Left lung (tissue), 10 donors: ENCODE measurements around the gene ANKRD65. TPM values are rescaled to one million over a fixed set of nuclear protein-coding genes. Genes with fewer than 3 reads are reported as not detected.

Source experiments
- ATAC-seq: fragments of 200-7000 bp; cut with Tn5 transposase; one replicate; pipeline ENCODE4 v1.9.1; 2020; ENCODE audit warnings: moderate library complexity
- DNase-seq, 4 donors: peaks; one replicate each; pipeline ENCODE4 v3.0.0-alpha.2; 2013 to 2020
- H3K27ac ChIP-seq, 2 donors: fragments of 200-600 bp; sonication (generic) in 1 of 2; one replicate each; pipeline versions ENCODE4 v1.5.0 to v1.8.0; 2020 to 2021
- H3K27me3 ChIP-seq, 2 donors: fragments of 200-600 bp; sonication (generic) in 1 of 2; one replicate each; pipeline versions ENCODE4 v1.5.0 to v1.8.0; 2020 to 2021
- H3K36me3 ChIP-seq, 2 donors: fragments of 200-600 bp; sonication (generic) in 1 of 2; one replicate each; pipeline versions ENCODE4 v1.5.0 to v1.8.0; 2020 to 2021
- H3K4me1 ChIP-seq, 2 donors: fragments of 200-600 bp; one replicate each; pipeline ENCODE4 v1.8.0; 2021
- H3K4me3 ChIP-seq, 2 donors: fragments of 200-600 bp; sonication (generic) in 1 of 2; one replicate each; pipeline versions ENCODE4 v1.5.0 to v1.8.0; 2020 to 2021; ENCODE audit warnings: mild to moderate bottlenecking in 1 of 2
- H3K9me3 ChIP-seq, 2 donors: fragments of 200-600 bp; sonication (generic) in 1 of 2; one replicate each; pipeline versions ENCODE4 v1.5.0 to v1.8.0; 2020 to 2021
- CTCF ChIP-seq, 2 donors: fragments of 200-600 bp; sonication (generic) in 1 of 2; IDR thresholded peaks; one replicate each; pipeline versions ENCODE4 v1.5.0 to v1.8.0; 2021; ENCODE audit warnings: antibody characterized with exemption in 2 of 2
- intact Hi-C, 2 donors: fragments of 100-400 bp; cut with DNase I; formaldehyde crosslinking; loops; one replicate each; pipeline versions ENCODE4 v1.11.2 to v1.14.2; 2022
- polyA plus RNA-seq, 6 donors: library from polyadenylated mRNA; unstranded; fragments of 120-200 nt; gene quantifications; one replicate each; pipeline ENCODE4 v1.2.1, GENCODE V29; 2013; ENCODE audit not compliant: insufficient read length in 6 of 6
- total RNA-seq, 2 donors: library from RNA; stranded (reverse); fragmentation: NEBNext Ultra II Directional; extraction: Animal tissue kit (Norgen Biotek cat#: 25700); gene quantifications; one replicate each; pipeline ENCODE4 v1.2.1, GENCODE V29; 2021
- donor health status: DM: no; HTN: yes; CAD: no.
- donor health status: DM: no; HTN: no; CAD: no.

Gene ANKRD65
- total and polyA plus RNA-seq, 8 donors = 18.4 to 41.6 (median 31.7) TPM

DNA sequence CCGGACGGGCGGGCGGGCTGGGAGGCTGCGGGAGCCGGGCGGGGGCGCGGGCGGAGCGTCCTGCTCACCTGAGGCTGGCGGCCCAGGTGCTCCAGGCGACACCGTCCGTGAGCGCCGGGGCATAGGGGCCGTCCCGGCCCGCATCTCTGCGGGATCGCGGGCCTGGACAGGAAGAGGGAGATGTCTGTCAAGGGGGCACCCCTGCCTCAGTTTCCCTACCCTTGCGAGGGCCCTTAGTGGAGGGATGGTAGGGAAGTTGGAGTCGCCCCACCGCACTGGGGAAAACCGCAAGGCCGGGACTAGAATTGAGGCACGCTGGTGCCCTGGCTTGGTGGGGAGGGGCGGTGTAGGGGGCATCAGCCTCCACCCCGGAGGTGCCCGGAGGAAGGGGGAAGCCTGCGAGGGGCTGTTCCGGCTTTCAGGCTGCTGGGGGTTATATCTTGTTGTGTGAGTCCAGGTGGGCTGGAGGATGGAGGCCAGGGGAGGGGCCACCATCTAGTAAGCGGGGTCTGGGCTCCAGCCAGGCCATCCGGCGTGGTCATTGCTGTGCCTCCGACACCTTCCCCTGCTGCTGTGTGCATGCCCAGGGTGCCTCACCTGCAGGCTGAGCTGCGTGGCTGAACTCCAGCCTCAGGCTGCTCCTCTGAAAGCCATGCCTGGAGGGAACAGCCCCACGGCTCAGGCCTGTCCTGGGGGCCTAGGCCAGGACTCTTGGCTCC, 15.0 kb upstream of the ANKRD65 start:
- Histone ChIP-seq H3K36me3 (peaks cover 0 to 4% of the 10 kb centered on the region in 2 donors), H3K27me3 (peaks cover 0 to 77% of the 10 kb centered on the region in 2 donors), H3K27ac (peak overlapping the region; percentile 84 to 91), H3K9me3 (no peaks in the 10 kb centered on the region), H3K4me3 (peak overlapping the region; percentile 42 to 52), H3K4me1 (peaks cover 36 to 78% of the 10 kb centered on the region in 2 donors)
- DNase-seq (peak in 1 of 4 donors; percentile 73), ATAC-seq (no peak)
- no peak for TF ChIP-seq CTCF (IDR thresholded peaks at IDR 0.05)
- intact Hi-C loops = no loop called here

DNA sequence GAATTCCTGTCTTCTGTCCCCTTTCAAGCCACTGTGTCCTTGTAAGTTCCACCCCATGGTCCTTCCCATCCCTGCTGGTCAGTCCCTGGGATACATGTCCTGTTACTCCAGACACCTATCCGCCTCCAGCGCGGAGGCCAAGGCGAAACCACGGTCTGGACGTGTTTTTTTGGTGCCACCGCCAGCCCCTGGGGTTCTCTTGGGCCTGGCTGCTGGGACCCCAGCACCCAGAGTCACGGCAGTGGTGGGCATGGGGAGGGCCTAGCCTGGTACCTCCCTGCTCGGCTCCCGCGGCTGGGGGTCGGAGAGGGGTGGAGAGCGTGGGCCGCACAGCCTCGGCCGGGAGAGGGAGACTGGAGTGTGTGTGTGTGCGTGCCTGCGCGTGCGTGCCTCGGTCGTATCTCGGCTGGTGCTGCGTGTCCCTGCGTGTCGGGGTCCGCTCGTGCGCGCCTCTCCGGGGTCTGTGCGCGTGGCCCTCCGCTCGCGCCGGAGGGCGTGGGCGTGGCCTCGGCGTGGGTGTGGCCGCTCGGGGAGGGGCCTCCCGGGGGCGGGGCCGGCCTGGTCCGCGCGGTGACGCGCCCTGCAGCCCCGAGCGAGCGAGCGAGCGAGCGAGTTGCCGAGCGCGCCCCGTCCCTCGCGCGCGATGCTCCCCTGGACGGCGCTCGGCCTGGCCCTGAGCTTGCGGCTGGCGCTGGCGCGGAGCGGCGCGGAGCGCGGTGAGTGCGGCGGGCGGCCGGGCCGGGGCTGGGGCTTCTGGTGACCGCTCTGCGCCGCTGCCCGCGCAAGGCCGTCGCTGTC, 14.2 kb upstream of the ANKRD65 start, which contains the start of gene VWA1:
TSS of gene VWA1 (plus strand) at position 585 of the 798 bp plus-strand sequence. CDS start at position 644, 59 bp downstream.
- Histone ChIP-seq H3K9me3 (no peaks in the 10 kb centered on the region), H3K27me3 (peaks cover 0 to 85% of the 10 kb centered on the region in 2 donors), H3K4me3 (peak within 1 kb of the TSS; percentile 42 to 52), H3K27ac (peak within 1 kb of the TSS; percentile 84 to 91), H3K36me3 (peaks cover 0 to 4% of the 10 kb centered on the region in 2 donors), H3K4me1 (peaks cover 36 to 78% of the 10 kb centered on the region in 2 donors)
- intact Hi-C loops = no loop called here
- peak; percentile 69 to 91 (median 80) for DNase-seq
- peak; percentile 39 for ATAC-seq
- TF ChIP-seq CTCF (IDR thresholded peaks at IDR 0.05) = no peak

- Histone ChIP-seq H3K4me1 (peaks cover 41 to 84% of the 10 kb centered on the region in 2 donors), H3K27me3 (peaks cover 0 to 90% of the 10 kb centered on the region in 2 donors), H3K4me3 (peak overlapping the region in 1 of 2 donors; percentile 52), H3K36me3 (peaks cover 0 to 4% of the 10 kb centered on the region in 2 donors), H3K9me3 (no peaks in the 10 kb centered on the region), H3K27ac (peak overlapping the region; percentile 84 to 91)
- ATAC-seq = no peak
- intact Hi-C loops = no loop called here
- DNase-seq = peak in 1 of 4 donors; percentile 12
- TF ChIP-seq CTCF (IDR thresholded peaks at IDR 0.05) = no peak
These were observed 13.7 kb upstream of the ANKRD65 start for GRCh38 chr1:1434824-1435105.

GRCh38 chr1:1434131-1434823, 13.2 kb upstream of the ANKRD65 start:
- Histone ChIP-seq H3K36me3 (peaks cover 0 to 4% of the 10 kb centered on the region in 2 donors), H3K27ac (peak overlapping the region; percentile 84 to 91), H3K27me3 (peaks cover 0 to 93% of the 10 kb centered on the region in 2 donors), H3K9me3 (no peaks in the 10 kb centered on the region), H3K4me1 (peaks cover 46 to 88% of the 10 kb centered on the region in 2 donors), H3K4me3 (peak overlapping the region in 1 of 2 donors; percentile 52)
- ATAC-seq (peak; percentile 2), DNase-seq (peak in 3 of 4 donors; percentile 75 to 87 (median 86))
- TF ChIP-seq CTCF (IDR thresholded peaks at IDR 0.05) = no peak
- intact Hi-C loops = no loop called here
